ENCODE results near the gene CALN1. TPM values are rescaled to one million over a fixed set of nuclear protein-coding genes. Genes with fewer than 3 reads are reported as not detected.

CALN1 gene
- polyA plus RNA-seq, 3 donors, result under 0.01 TPM; not detected in 2

DNA sequence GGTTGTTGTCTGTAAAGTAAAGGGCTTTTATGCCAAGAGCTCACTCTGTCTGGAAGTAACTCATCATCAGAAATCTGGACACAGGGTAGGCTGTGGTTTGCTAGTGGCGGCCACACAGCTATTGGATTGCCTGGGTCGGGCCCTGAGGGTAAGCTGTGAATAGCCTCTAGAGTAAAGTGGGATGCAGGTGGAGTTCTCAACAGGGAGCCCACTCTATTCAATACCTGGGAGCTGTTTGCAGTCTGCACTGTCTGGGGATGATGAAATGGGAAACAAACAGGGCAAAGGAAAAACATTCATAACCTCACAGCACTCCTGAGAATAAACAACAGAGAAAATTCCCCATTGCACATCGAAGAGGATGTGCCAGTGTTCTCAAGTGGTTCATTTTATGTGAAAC, 582.6 kb downstream of the CALN1 start:
- H3K4me1 Mint-ChIP-seq, result no peaks in the 10 kb centered on the region

GRCh38 chr7:71828361-71828760, 583.8 kb downstream of the CALN1 start:
- intact Hi-C loops (cut with micrococcal nuclease), result no loop called here
- Mint-ChIP-seq H3K36me3 (no peaks in the 10 kb centered on the region), H3K27me3 (ENCODE audit: low read depth in 3 of 3) (peaks cover 0 to 3% (median 1%) of the 10 kb centered on the region in 3 donors), H3K4me1 (no peaks in the 10 kb centered on the region), H3K27ac (no peak overlapping the region), H3K4me3 (no peak overlapping the region), H3K9me3 (peaks cover 5 to 27% (median 21%) of the 10 kb centered on the region in 7 donors)
- H2AFZ ChIP-seq (ENCODE audit: insufficient read depth, low read depth, low read length, poor library complexity, severe bottlenecking), result no peak overlapping the region
- no peak for DNase-seq
- no peak overlapping the region for H3K9ac ChIP-seq (ENCODE audit: insufficient read depth, low read length, poor library complexity, severe bottlenecking)
- H3K79me2 ChIP-seq (ENCODE audit: insufficient read depth, low read length), result no peaks in the 10 kb centered on the region
- no CpG with 5 or more reads among the region's 2 CpGs for whole genome bisulfite sequencing (ENCODE audit: insufficient coverage)
- no peaks in the 10 kb centered on the region for H3K4me1 ChIP-seq (ENCODE audit: control insufficient read depth in 1 of 2, insufficient read depth in 2 of 2, low read length in 2 of 2)
- no peaks in the 10 kb centered on the region for H3K36me3 ChIP-seq (replicated peaks in 1 of 2; ENCODE audit: control insufficient read depth in 1 of 2, insufficient read depth in 2 of 2, low read length in 2 of 2)
- H3K9me3 ChIP-seq (replicated peaks in 1 of 2; ENCODE audit: control insufficient read depth in 1 of 2, insufficient read depth in 1 of 2, low read length in 2 of 2), result peaks cover 15 to 18% of the 10 kb centered on the region in 2 donors
- TF ChIP-seq, protein P1, sequence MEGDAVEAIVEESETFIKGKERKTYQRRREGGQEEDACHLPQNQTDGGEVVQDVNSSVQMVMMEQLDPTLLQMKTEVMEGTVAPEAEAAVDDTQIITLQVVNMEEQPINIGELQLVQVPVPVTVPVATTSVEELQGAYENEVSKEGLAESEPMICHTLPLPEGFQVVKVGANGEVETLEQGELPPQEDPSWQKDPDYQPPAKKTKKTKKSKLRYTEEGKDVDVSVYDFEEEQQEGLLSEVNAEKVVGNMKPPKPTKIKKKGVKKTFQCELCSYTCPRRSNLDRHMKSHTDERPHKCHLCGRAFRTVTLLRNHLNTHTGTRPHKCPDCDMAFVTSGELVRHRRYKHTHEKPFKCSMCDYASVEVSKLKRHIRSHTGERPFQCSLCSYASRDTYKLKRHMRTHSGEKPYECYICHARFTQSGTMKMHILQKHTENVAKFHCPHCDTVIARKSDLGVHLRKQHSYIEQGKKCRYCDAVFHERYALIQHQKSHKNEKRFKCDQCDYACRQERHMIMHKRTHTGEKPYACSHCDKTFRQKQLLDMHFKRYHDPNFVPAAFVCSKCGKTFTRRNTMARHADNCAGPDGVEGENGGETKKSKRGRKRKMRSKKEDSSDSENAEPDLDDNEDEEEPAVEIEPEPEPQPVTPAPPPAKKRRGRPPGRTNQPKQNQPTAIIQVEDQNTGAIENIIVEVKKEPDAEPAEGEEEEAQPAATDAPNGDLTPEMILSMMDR (IDR thresholded peaks at IDR 0.05), result no peak
- H3K4me3 ChIP-seq (replicated peaks in 1 of 3; ENCODE audit: low read depth in 2 of 3, low read length in 3 of 3), result no peak overlapping the region
- no peaks in the 10 kb centered on the region for H4K20me1 ChIP-seq (ENCODE audit: insufficient read depth, low read length)
- no peak overlapping the region for H3K27ac ChIP-seq (ENCODE audit: low read depth in 1 of 2, low read length in 2 of 2)
- H3K4me2 ChIP-seq (replicated peaks; ENCODE audit: extremely low read depth, low read length, poor library complexity, severe bottlenecking), result no peak overlapping the region
- H3K27me3 ChIP-seq (ENCODE audit: control insufficient read depth in 2 of 2, insufficient read depth in 2 of 2, low read length in 2 of 2), result no peaks in the 10 kb centered on the region

More for the DNA sequence above, 582.6 kb downstream of the CALN1 start:
- H4K20me1 ChIP-seq (ENCODE audit: insufficient read depth, low read length), result no peaks in the 10 kb centered on the region
- TF ChIP-seq, protein P1 (IDR thresholded peaks at IDR 0.05), result no peak
- no peak overlapping the region for H3K4me3 ChIP-seq (replicated peaks in 1 of 3; ENCODE audit: low read depth in 2 of 3, low read length in 3 of 3)
- H3K4me1 ChIP-seq (ENCODE audit: control insufficient read depth in 1 of 2, insufficient read depth in 2 of 2, low read length in 2 of 2), result no peaks in the 10 kb centered on the region
- no peak overlapping the region for H3K27ac Mint-ChIP-seq
- H3K4me3 Mint-ChIP-seq, result no peak overlapping the region
- H3K36me3 Mint-ChIP-seq, result no peaks in the 10 kb centered on the region
- WGBS (ENCODE audit: insufficient coverage), result 80% methylated on average over 1 of the region's 3 CpGs
- peaks cover 7 to 10% of the 10 kb centered on the region in 2 donors for H3K9me3 ChIP-seq (replicated peaks in 1 of 2; ENCODE audit: control insufficient read depth in 1 of 2, insufficient read depth in 1 of 2, low read length in 2 of 2)
- H3K27me3 Mint-ChIP-seq (ENCODE audit: low read depth in 3 of 3), result peaks cover 0 to 3% (median 0%) of the 10 kb centered on the region in 3 donors
- no peak overlapping the region for H3K27ac ChIP-seq (ENCODE audit: low read depth in 1 of 2, low read length in 2 of 2)
- H3K9me3 Mint-ChIP-seq, result peaks cover 2 to 18% (median 10%) of the 10 kb centered on the region in 7 donors
- DNase-seq, result no peak
- H3K9ac ChIP-seq (ENCODE audit: insufficient read depth, low read length, poor library complexity, severe bottlenecking), result no peak overlapping the region
- no peaks in the 10 kb centered on the region for H3K27me3 ChIP-seq (ENCODE audit: control insufficient read depth in 2 of 2, insufficient read depth in 2 of 2, low read length in 2 of 2)
- H2AFZ ChIP-seq (ENCODE audit: insufficient read depth, low read depth, low read length, poor library complexity, severe bottlenecking), result no peak overlapping the region
- intact Hi-C loops (cut with micrococcal nuclease), result no loop called here
- no peaks in the 10 kb centered on the region for H3K36me3 ChIP-seq (replicated peaks in 1 of 2; ENCODE audit: control insufficient read depth in 1 of 2, insufficient read depth in 2 of 2, low read length in 2 of 2)
- no peak overlapping the region for H3K4me2 ChIP-seq (replicated peaks; ENCODE audit: extremely low read depth, low read length, poor library complexity, severe bottlenecking)
- H3K79me2 ChIP-seq (ENCODE audit: insufficient read depth, low read length), result no peaks in the 10 kb centered on the region

Data from CD14-positive monocyte (primary cell).